ENCODE data around the gene SERPINB10.
A peak's percentile ranks its signal among the peaks of the same experiment; 100 is the strongest.

DNA sequence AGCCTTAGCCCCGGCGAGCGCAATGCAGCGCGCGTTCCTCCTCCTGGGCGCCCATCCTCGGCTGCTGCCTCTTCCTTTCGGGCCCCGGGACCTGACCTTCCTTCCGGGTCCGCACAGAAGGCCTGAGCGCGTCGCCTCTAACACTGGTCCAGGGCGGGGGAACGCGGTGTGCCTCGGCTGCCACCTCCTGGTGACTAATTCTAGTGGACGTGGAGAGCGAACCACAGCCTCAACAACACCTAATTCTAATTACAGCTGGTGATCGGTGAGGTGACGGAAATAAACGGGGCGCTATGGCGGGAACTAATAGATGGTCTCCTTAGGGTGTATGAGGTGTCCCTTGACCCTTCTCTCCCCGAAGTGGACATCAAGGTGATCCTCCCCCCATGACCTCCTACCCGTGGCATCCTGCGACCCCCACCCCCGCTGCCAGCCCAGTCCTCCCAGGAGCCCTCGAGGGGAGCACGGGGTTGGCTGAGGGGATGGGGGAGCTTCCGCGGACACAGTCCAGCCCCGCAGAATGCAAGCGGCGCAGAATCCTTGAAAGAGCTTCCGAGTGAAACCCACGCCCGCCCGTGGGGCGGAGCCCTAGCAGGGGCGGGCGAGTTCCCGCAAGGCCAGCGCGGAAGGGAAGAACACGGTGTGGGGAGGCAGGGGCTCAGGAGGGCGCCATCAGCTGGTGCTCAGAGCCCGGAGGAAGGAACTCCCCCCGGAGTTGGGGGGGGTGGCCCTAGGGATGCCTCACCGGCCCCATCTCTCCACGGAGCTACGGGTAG is 28.6 kb downstream of the SERPINB10 start:
- TF ChIP-seq, protein P1, sequence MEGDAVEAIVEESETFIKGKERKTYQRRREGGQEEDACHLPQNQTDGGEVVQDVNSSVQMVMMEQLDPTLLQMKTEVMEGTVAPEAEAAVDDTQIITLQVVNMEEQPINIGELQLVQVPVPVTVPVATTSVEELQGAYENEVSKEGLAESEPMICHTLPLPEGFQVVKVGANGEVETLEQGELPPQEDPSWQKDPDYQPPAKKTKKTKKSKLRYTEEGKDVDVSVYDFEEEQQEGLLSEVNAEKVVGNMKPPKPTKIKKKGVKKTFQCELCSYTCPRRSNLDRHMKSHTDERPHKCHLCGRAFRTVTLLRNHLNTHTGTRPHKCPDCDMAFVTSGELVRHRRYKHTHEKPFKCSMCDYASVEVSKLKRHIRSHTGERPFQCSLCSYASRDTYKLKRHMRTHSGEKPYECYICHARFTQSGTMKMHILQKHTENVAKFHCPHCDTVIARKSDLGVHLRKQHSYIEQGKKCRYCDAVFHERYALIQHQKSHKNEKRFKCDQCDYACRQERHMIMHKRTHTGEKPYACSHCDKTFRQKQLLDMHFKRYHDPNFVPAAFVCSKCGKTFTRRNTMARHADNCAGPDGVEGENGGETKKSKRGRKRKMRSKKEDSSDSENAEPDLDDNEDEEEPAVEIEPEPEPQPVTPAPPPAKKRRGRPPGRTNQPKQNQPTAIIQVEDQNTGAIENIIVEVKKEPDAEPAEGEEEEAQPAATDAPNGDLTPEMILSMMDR (IDR thresholded peaks at IDR 0.05; ENCODE audit: low read depth, low read length, poor library complexity, severe bottlenecking) = peak; percentile 70
- TF ChIP-seq EZH2phosphoT487 (IDR thresholded peaks at IDR 0.05; ENCODE audit: borderline replicate concordance, low read length) = no peak
